PC-3 (cell line): ENCODE measurements around the gene GABRG2.

Experiments used
- EZH2 ChIP-seq: fragments of 300-600 bp; sonication (generic); IDR thresholded peaks from one replicate; pipeline ENCODE4 v1.6.1; 2017; ENCODE audit warnings: antibody characterized with exemption, mild to moderate bottlenecking, low read length; ENCODE audit not compliant: unreplicated experiment
- EZH2phosphoT487 ChIP-seq: fragments of 300-600 bp; sonication (generic); IDR thresholded peaks from 2 replicates; pipeline ENCODE4 v1.6.1; 2018; ENCODE audit warnings: mild to moderate bottlenecking, antibody characterized with exemption, low read length, borderline replicate concordance
- TF ChIP-seq, protein P1 (sequence below): fragments of 300-600 bp; sonication (generic); conservative IDR thresholded peaks from 2 replicates; pipeline ENCODE4 v1.5.1; 2017; ENCODE audit warnings: antibody characterized with exemption, low read depth, mild to moderate bottlenecking, low read length

DNA sequence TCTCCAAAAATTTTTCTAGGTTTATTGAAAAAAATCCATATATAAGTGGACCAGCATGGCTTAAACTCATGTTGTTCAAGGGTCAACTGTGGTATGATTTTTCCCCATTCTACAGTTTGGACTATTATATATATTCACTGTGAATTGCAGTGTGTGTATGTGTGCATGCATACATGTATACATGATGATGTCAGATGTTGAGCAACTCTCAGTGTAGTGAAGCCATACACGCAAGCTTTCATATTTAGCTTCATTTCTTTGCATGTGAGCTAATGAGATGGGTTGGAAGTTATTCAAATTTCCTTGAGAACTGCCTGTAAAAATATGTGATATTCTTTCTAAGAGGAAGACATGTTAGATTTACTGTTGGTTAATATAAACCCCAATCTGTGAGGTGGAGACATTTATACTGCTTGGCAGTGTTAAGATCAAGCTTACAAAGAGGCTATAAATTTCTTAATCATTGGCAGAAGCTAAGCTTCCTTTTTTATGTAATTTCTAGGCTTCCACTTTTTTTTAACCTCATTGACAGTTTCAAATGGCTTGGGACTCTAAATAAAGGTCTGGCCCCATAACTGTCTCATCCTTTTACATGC lies 134.8 kb downstream of the GABRG2 start:
- TF ChIP-seq, protein P1, sequence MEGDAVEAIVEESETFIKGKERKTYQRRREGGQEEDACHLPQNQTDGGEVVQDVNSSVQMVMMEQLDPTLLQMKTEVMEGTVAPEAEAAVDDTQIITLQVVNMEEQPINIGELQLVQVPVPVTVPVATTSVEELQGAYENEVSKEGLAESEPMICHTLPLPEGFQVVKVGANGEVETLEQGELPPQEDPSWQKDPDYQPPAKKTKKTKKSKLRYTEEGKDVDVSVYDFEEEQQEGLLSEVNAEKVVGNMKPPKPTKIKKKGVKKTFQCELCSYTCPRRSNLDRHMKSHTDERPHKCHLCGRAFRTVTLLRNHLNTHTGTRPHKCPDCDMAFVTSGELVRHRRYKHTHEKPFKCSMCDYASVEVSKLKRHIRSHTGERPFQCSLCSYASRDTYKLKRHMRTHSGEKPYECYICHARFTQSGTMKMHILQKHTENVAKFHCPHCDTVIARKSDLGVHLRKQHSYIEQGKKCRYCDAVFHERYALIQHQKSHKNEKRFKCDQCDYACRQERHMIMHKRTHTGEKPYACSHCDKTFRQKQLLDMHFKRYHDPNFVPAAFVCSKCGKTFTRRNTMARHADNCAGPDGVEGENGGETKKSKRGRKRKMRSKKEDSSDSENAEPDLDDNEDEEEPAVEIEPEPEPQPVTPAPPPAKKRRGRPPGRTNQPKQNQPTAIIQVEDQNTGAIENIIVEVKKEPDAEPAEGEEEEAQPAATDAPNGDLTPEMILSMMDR, result no peak
- TF ChIP-seq EZH2phosphoT487 (no peak), EZH2 (no peak)
